HG02884 (cell line): ENCODE data around the gene MBP.
"Not testable (repeated sequence)": the region's sequence is repeated elsewhere in the genome, so short reads cannot be mapped to it uniquely, and the experiment has no call there.

ENCODE experiments used
- ATAC-seq: cut with Tn5 transposase; IDR thresholded peaks from one replicate; pipeline ENCODE4 v1.9.1; 2021; ENCODE audit warnings: mild to moderate bottlenecking, moderate library complexity; ENCODE audit not compliant: unreplicated experiment

Gene MBP

DNA sequence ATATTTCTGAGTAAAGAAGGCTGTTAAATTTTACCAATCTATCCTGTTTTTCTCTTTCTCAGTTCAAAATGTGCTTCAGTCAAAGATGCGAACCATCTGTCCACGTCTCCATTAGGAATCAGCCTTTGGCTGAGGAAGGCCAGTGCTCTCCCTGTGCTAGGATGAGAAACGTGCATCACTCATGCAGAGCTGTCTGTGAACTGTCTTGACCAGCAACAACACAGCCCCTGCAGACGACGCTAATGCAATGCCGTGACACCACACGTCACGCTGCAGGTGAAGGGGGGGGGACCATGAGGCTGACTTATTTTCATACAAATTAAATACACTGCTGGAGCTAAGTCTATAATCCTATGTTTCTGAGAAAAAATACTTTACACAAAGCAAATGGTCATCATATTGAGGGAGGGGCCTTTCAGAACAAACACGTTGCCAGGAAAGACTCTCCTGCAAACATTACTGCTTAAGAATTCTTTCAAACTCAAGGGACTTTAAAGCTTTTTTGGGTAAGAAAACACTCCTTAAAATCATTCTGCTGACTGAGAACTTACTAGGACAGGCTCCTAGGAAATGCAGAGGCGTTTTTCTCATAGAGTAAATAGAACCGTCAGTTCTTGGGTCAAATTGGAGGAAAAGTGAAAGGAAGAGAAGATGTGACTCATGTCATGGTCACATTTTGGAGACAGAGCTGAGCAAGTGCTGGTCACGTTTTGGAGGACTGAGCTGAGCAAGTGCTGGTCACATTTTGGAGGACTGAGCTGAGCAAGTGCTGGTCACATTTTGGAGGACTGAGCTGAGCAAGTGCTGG, 97.0 kb downstream of the MBP start:
- no peak for ATAC-seq

DNA sequence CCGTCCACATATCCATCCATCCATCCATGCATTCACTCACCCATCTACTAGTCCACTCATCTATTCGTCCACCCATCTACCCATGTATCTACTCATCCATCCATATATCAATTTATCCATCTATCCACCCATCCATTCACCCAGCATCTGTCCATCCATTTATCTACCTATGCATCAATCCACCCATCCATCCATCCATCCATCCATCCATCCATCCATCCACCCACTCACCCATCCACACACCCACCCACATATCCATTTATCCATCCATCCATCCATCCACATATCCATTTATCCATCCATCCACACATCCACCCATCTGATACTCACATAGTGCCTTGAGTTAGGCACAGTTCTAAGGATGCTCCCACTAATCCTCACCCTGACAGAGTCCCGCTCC, 99.0 kb downstream of the MBP start:
- no peak for ATAC-seq

DNA sequence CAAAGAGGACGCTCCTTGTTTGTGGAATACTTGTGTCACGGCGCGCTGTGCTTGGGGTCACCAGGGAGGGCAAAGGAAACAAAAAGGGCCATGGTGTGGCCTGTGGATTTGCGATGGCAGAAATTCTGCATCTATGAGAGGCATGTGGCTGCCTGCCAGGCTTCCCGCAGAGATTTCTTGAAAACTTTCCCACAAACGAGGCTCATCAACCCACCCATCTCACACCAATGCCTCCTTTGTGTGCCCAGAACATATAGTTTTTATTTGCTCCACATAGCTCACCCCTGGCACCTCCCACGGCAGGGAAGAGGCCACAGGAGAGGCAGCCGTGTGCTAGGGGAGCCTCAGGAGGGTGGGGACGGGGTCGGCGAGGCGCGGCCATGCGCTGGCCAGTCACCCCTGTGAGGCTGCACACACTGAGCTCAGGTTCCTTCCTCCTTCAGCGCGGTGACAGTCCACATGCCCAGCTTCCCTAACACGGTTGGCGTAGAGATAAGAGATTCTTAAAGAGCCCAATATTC, 100.3 kb downstream of the MBP start:
- ATAC-seq: no peak

DNA sequence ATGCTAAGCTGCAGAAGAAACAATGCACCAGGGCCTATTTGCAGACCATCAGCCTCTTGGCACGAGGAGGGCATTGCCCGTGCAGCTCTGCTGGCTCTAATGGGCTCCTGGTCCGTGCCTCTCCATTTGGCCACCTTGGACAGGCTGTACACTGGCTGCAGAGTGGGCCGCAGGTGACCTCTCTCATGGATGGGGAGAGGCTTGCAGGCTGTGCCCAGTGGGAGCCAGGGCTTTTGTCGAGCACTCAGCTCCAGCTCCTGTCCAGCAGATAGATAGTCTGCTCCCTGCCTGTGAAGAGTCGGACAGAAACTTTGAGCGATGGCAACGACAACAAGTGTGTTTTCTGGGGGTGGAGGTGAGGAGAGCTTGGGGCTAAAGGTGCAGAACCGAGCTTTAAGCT, 100.9 kb downstream of the MBP start:
- ATAC-seq: no peak

DNA sequence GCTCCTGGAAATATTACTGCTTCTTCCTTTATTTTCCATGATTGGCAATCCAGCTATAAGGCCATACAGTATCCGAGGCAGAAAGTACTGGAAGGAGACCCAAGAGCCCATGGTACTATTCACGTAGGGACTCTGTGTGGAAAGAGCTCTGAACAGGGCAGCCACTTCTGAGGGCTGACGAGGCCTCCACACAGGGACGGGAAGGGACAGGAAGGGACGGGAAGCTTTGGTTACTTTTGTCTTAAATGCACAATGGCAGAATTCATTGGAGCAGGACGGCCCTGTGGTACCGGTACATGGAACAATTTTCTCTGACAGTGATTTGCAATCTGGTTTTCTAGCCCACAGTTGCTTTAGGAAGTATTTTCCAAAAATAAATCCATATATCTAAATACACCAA, 102.4 kb downstream of the MBP start:
- ATAC-seq: no peak

DNA sequence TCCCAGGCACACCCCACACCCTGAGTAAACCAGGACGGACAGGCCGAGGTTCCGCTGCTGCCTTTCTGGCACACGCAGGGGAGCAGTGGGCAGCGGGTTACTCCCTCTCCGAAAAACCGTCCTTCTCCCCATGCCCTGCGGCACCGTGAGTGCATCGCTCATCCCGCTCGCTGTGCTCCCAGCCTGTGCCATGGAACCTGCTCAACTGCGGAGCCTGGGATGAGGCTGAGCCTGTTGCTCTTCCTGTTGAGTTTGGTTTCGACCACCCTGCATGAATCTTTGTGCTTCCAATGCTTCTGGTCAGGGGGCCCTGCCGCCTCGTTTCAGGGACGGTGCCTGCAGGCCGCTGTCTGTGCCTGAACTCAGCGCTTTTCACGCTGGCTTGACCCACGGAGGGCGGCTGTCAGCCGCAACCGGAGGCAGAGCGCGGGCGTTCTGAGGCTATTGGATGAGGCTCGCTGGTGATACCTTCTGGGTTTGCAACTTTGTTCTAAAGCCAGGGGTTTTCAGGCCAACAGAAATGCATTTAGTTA, 106.7 kb downstream of the MBP start:
- ATAC-seq: no peak

DNA sequence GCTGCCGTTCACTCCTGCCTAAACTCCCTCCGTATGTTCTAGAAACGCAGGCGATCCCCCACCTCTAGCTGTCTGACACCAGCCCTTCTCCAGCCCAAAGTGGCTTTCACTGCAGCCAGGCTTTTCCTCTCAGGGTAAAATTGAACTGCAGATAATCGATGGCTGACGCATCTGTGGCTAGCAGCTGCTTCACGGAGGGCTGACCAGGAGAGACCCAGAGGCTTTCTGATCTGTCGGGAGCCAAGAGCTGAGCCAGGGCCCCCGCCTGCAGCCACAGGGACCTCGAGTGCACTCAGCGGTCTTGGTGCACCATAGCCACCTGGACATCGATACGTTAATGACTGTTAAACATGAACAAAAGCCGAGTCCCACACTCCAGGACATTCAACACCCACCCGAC, 107.5 kb downstream of the MBP start:
- no peak for ATAC-seq

DNA sequence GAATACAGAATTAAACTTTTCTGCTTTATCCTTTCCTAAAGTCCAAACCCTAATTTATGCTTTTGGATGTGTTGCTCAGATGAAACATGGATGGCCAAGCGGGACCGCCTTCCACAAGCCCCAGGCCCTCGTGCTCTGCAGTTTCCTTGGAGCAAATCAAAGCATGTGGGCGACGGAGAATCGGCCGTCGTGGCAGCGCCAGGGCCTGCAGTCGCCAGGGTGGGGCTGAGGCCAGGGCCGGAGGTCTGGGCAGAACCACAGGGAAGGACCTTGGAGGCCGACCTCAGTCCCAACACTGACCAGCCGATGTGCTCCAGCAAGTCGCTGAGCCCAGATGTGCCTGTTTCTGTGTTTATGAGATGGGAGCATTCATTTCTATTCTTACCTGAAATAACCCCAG, 108.1 kb downstream of the MBP start:
- ATAC-seq: no peak

DNA sequence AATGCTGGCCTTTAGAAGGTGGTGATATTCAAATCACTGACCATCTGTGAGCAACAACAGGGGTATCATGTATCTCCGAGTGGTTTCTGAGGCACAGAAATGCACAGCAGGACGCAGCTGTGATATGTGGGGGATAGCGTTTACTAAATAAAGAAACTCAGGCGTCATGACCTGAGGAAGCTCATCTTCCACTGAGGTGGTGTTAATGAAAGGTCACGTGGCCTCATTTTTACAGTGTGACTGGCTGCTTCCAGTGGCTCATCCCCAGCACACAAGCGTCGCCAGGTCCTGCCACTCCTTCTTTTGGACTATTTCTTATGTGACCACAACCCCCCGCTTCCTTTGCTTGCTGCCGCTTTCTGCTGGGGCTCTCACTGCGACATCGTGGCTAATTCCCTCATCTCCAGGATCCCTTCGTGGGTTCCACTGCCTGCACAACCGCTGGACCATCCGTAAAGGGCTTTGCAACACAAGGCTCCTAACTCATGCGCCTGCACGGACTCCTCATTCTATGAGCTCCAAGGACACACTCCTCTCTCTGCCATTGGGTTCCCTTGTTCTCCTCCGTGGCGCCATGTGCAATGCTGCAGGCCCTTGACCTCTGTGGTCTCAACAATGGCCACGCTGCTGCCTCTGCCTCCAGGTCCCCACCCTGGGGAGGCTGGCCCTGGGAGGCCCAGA, 109.3 kb downstream of the MBP start:
- ATAC-seq: no peak

DNA sequence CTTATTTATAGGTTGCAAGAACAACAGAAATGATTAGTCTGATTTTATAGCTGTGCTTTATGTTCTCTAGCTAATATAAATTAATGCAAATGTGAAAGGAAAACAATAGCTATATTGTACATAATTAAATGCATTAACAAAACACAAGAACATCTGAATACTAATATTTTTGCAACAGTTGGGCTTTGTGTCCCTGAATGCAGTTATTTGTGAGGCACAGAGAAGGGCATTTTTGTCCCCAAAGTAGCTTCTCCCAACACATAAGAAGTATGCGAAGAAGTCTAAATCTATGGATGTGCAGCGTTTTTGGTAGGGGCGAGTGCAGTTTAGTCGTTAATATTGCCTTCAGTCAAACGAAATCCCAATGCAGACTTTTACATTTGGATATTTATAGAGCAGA, 110.0 kb downstream of the MBP start:
- no peak for ATAC-seq

DNA sequence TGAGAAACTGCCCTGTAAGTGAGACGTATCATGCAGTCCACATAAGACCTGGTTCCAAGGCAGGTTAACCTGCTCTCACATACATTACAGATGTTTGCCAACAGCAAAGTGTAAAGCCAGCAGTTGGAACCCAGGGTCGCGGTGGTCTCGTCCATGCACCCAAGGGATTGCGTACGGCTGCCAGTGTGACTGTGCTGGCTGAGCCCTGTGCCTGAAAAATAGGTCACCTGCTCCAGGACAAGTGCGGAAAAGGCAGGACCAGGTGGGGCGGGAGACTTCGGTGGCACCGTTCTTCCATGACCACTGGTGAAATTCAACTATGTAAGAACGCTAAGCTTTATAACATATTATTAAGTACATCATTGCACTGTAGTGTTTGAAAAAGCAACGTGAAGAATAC, 110.5 kb downstream of the MBP start:
- no peak for ATAC-seq

DNA sequence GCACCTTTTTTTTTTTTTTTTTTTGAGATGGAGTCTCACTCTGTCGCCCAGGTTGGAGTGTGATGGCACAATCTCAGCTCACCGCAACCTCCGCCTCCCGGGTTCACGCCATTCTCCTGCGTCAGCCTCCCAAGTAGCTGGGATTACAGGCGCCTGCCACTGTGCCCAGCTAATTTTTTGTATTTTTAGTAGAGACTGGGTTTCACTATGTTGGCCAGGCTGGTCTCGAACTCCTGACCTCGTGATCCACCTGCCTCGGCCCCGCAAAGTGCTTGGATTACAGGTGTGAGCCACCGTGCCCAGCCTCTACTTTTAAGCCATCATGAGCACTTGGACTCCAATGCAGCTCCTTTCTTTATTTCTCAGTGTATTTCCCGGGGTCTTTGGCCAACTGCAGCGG, 111.1 kb downstream of the MBP start:
- not testable (repeated sequence) for ATAC-seq

DNA sequence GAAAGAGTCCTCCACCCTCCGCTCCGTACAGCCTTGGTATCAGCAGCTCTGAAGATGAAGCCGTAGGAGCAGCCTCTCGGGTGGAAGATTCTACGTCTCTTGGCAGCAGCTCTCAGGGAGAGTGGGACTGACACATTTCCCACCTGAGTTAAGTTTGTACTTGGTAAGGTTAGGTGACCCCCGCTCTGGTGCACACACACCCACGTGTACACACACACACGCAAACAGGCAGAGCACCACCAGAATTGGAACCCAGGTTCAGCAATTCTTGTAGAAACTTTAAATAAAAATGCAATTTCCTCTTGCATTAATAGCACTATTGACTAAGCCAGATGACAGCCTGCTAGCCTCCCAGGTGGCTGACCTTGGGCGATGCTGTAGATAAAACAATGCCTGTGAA, 111.5 kb downstream of the MBP start:
- no peak for ATAC-seq

DNA sequence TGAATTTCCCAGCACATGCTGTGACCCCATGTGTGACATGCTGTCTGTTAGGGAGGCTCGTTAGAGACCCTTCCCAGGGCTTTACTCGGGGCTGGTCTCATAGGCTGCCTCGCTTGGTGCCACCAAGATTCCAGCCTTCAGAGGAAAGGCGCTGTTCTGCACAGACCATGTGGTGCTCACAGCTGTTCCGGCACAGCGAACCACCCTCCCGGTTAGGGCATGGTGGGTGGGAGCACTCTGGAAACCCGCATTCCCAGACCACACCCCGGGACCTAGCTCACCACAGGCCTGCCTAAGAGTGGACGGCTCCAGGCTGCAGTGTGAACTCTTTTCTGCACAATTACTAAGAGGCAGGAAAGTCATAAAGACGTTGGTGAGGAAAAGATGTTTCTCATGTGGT, 112.0 kb downstream of the MBP start:
- no peak for ATAC-seq

DNA sequence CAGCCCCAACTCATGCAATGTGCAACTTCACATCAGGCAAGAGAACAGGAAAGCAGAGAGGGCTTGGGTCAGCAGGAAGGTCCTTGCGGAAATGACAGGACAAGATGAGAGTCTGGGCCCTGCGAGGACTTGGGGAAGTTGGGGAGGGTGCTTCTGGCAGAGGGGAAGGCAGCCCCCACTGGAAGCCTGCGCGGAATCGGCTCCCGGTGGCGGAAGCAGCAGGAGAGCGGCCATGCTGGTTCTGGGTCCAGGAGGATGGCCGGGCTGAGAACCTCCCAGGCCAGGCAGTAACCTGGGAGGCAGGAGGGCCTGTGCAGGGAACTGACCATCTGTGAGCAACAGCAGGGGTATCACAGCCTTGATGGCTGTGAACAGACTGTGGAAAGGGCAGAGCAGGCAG, 112.9 kb downstream of the MBP start:
- ATAC-seq: no peak

DNA sequence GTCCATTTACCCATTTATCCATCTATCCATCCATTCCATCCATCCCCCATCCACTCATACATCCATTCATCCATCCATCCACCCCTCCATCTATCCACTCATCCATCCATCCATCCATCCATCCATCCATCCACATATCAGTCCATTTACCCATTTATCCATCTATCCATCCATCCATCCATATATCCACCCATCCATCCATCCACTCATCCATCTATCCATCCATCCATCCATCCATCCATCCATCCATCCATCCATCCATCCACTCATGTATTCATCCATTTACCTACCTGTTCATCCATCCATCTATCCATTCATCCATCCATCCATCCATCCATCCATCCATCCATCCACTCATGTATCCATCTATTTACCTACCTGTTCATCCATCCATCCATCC, 113.9 kb downstream of the MBP start:
- ATAC-seq: not testable (repeated sequence)

DNA sequence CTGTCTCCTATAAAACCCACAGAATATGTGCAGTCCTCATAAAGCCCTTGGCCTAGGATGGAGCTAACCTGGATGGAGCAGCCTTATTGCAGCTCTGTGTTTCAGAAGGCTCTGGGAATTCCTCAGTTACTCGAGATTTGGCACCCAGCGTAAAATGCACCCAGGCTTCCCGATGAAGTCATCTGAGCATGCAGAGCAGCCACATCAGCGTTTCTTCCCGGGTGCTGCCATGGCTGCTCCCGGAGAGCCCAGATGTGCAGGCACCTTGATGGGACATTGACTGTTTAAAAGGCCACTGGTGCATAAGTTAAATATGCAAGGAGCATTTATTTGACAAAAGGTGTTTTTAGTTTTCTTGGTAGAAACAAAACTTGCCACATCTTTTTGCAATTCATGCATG, 115.2 kb downstream of the MBP start:
- ATAC-seq: no peak

DNA sequence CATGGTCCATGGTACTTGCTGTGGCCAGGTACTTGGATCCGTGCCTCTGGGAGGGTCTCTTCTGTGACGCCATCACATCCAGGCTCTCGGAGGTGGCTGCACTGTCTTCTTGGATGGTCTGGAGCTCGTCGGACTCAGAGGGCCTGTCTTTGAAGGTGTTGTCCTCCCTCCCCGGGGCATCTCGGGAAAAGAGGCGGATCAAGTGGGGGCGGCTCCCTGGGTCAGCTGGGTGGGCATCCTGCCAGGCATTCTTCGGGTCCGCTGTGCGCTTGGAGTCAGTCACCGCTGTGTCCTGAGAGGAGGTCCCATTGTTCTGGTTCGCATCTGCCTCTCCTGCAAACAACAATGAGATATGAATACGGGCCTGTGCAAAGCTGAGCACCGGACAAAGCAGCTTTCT, 115.6 kb downstream of the MBP start:
- ATAC-seq: no peak

DNA sequence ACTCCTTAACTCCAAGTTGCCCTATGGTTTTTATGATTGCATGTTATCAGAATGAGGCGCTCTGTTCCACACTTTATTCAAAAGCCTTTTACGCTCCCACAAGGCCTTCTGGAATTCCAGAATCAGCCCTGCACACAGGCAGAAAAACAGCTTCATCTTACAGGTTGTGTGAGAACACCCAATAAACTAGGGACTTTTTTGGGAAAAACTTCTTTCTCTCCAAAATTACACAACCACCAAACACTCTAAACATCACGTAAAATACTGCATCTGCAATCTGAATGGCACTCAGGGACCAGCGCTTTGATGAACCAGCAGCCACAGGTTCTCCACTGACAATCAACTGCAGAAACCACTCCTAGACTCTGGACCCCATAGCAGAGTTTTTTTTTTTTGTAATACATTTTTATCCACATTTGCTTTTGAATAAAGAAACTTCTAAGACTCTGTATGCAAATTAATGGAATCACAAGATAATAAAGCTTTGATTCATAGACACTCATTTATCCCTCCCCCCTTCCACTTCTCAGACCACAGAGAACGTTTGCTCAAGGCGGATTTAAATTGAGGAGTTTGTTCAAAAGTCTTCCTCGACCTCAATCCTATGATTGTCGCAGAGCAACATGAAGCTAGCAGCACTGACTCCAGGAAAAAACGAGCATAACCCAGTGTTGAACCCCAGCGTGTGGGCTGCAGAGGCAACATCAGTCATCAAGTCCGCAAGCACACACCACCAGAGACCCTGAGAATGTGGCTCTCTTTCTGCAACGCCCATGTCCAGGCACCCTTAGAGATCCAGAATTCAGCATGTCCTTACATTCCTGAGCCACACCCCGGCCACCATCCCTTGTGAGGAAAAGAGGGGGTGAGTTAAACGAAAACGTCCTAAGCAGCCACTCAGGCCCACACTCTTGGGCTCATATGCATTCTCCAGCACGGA, 116.5 kb downstream of the MBP start:
- no peak for ATAC-seq

DNA sequence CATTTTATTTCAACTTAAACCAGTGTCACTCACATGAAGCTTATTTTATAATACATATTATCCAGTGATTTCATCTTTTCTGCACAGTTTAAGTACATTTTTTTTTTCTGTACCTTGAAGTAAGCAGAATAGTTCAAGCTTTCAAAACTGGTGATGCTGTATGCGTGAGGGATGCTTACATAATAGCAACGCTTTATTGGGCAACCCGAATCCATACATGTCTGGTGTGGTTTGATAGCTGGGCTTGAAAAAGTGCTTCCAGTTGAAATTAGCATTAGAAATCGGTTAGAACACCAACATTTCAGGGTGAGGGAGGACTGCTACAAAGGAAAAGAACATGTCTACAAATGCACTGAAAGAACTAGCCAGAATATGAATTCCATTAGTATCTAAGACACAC, 117.4 kb downstream of the MBP start:
- ATAC-seq: no peak

DNA sequence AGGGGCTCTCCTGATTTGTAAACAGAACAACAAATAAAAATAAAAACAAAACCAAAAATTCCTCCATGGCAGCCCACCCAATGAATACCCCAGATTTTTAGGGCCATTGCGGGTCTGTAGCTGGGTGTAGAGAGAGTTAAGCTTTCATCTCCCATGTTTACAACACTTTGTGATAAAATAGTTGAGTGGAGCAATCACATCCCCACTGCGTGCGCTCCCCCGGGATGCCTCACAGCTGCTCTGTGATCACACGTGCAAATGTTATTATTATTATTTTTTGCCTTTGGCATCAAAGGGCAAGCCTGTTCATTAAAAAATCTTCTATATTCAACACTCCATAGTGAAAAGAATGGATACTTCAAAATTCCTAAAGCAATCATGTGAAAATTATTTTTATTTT, 118.0 kb downstream of the MBP start:
- no peak for ATAC-seq
